ENCODE results near the gene LGALS3BP.
"Not testable (repeated sequence)": the region's sequence is repeated elsewhere in the genome, so short reads cannot be mapped to it uniquely, and the experiment has no call there.

Gene LGALS3BP

DNA sequence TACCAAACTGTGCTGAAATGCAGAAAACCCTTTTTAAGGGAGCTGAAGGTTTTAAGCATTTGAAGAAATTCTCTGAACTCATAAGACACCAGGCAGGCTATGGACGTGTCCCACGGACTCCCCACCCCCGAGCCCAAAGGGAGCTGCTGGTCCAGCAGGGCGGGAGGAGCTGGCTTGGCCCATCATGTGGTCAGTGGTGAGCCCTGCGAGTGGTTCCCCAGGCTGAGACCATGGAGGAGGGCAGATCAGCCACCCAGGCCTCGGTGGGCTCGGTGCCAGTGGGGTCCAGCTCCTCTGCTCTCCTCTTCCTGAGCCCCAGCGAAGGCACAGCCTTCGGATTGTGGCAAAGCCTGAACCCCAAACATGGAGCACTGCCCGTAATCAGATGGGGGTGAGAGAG, 27.0 kb downstream of the LGALS3BP start:
- in situ Hi-C loops (cut with HindIII; ENCODE audit: low pct_ligation_motif_present, low pct_unique_long_range_greater_than_20kb, low sequenced_read_pairs): no loop called here
- no peak for DNase-seq

DNA sequence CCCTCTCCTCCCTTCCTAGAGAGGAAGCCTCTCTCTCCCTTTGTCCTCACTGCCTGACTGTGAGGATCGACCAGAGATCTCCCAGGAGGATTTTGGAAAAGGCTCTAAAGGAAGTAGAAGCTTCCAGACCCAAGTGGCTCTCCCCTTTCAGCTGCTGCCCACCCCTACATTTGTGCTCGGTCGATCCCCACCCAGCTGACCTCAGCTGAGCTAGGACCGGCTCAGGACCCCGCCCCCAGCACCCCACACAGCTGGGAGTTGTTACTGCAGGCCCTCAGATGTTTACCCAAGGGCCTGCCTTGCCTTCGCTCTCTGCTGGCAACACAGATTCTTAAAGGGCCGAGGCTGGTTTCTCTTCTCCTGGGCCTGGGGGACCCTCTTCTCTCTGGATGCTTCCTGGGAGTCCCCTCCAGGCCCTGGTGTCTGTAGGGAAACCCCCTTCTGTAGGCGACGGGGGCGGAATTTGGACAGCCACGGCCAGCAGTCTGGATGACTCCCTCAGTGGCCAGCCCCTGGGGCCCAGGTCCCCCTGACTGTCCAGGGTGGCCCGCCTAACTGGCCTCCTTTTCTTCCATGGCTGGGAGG, 27.7 kb downstream of the LGALS3BP start:
- in situ Hi-C loops (cut with HindIII; ENCODE audit: low pct_ligation_motif_present, low pct_unique_long_range_greater_than_20kb, low sequenced_read_pairs): no loop called here

GRCh38 chr17:78950870-78951269, 28.9 kb downstream of the LGALS3BP start:
- in situ Hi-C loops (cut with HindIII; ENCODE audit: low pct_ligation_motif_present, low pct_unique_long_range_greater_than_20kb, low sequenced_read_pairs): no loop called here
- no peak for DNase-seq

More for the DNA sequence above, 27.7 kb downstream of the LGALS3BP start:
- no peak for DNase-seq

GRCh38 chr17:78947235-78948149, 32.2 kb downstream of the LGALS3BP start:
- no peak for DNase-seq
- in situ Hi-C loops (cut with HindIII; ENCODE audit: low pct_ligation_motif_present, low pct_unique_long_range_greater_than_20kb, low sequenced_read_pairs): no loop called here

DNA sequence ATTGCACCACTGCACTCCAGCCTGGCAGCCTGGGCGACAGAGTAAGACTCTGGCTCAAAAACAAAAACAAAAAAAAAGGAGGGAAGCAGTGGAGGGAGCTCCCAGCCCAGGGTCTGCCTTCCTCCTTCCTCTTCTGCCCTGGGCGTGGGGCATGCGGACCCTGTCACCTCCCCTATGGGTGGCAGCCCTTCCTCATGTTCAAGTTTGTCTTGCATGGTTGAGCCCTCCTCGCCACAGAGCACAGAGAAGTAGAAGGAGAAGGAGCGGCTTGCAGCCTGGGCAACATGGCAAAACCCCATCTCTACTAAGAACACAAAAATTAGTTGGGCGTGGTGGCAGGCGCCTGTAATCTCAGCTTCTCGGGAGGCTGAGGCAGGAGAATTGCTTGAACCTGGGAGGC, 33.1 kb downstream of the LGALS3BP start:
- DNase-seq: no peak
- in situ Hi-C loops (cut with HindIII; ENCODE audit: low pct_ligation_motif_present, low pct_unique_long_range_greater_than_20kb, low sequenced_read_pairs): no loop called here

DNA sequence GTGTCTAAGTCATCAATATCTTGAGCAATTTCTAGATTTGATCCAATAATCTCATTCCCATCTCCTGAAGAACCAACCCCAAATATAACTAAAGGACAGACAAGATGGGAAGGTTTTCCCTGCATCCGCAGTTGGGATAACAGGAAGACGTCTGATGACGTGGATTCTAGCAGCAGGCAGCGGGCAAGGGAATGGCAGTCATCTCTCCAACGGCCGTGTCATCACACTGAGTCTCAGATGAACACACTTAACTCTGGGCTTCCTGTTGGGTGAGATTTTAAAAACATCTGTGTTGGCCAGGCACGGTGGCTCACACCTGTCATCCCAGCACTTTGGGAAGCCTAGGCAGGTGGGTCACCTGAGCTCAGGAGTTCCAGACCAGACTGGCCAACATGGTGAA, 33.6 kb downstream of the LGALS3BP start:
- in situ Hi-C loops (cut with HindIII; ENCODE audit: low pct_ligation_motif_present, low pct_unique_long_range_greater_than_20kb, low sequenced_read_pairs): no loop called here
- no peak for DNase-seq

GRCh38 chr17:78945455-78945854, 34.3 kb downstream of the LGALS3BP start:
- DNase-seq; in situ Hi-C loops (cut with HindIII; ENCODE audit: low pct_ligation_motif_present, low pct_unique_long_range_greater_than_20kb, low sequenced_read_pairs): not testable (repeated sequence)

DNA sequence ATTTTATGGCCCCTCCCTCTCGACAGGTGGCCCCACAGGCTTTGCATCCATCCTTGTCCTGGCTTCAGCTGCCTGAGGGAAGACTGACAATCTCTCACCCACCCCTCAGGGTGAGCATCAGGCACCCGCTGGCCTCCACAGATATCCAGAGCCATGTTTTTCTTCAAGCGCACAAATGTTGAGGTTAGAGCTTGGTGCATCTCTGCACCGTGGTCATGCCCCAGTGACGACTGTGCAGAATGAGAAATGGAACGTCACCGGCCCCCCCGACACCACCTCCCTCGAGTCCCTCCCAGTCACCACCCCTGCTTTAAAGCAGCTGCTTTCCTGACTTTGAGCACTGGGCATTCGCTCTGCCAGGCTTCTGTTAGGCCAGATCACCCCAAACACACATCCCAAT, 34.8 kb downstream of the LGALS3BP start:
- in situ Hi-C loops (cut with HindIII; ENCODE audit: low pct_ligation_motif_present, low pct_unique_long_range_greater_than_20kb, low sequenced_read_pairs): no loop called here
- no peak for DNase-seq

DNA sequence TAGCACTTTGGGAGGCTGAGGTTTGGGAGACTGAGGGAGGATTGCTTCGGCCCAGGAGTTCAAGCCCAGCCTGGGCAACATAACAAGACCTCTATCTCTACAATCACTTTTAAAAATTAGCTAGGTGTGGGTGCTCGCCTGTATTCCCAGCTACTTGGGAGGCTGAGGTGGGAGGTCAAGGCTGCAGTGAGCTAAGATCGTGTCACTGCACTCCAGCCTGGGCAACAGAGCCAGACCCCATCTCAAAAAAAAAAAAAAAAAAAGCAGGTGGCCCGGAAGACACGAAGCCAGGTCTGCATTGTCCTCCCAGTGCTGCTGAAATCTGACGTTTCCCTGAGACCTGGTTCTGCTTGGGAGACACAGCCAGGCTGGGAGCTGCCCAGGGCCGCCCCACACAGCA, 35.7 kb downstream of the LGALS3BP start:
- DNase-seq: no peak
- in situ Hi-C loops (cut with HindIII; ENCODE audit: low pct_ligation_motif_present, low pct_unique_long_range_greater_than_20kb, low sequenced_read_pairs): no loop called here

DNA sequence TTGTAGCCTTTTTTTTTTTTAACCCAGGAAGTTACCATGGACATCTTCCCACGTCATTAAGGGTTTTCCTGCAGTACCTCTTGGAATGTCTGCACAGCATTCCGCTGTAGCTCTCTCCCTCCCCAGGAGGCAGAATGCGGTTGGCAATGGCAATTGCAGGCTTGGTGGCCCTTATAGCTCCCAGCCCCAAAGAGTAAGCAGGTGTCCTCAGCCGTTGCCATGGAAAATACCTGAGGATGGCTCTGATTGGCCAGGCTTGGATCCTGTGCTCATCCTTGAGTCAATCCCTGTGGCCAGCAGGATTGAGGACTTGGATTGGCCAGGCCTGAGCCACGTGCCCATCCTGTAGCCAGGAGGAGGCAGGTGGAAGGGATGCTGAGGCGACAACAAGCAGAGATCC, 39.0 kb downstream of the LGALS3BP start:
- DNase-seq: no peak
- in situ Hi-C loops (cut with HindIII; ENCODE audit: low pct_ligation_motif_present, low pct_unique_long_range_greater_than_20kb, low sequenced_read_pairs): no loop called here

DNA sequence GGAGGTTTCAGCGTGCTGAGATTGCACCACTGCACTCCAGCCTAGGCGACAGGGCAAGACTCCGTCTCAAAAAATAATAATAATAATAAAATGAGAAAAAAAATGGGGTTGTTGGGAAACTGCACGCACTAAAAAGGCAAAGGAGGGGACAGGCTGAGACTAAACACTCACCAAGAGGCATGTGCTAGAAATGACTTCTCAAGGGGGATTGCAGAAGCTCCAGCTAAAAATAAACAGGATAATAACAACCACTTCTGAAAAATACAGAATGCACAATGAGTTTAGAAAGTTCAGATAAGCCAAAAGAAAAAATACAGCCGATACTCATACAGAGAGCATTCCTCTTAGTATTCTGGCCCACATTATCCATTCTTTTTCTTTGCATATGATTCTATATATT, 39.5 kb downstream of the LGALS3BP start:
- DNase-seq: no peak
- in situ Hi-C loops (cut with HindIII; ENCODE audit: low pct_ligation_motif_present, low pct_unique_long_range_greater_than_20kb, low sequenced_read_pairs): no loop called here

- DNase-seq: no peak
- in situ Hi-C loops (cut with HindIII; ENCODE audit: low pct_ligation_motif_present, low pct_unique_long_range_greater_than_20kb, low sequenced_read_pairs): no loop called here
These were observed 40.1 kb downstream of the LGALS3BP start for GRCh38 chr17:78939615-78940014.

DNA sequence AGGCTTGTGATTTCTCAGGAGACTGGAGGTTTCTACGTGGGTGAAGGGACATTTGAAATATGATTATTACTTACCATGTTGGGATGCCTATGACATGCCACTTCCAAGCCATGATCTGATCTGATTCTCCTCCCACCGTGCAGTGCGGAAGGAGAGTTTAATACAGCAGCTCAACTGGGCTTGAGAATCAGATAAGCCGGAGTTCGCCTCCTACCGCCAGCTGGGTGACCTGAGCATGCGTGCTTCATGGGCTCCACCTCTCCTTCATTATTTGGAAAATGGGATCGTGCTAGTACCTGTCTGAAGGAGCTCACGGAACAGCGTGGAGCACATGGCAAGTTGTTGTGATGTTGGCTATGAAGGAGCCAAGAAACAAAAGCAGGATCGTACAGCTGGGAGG, 42.2 kb downstream of the LGALS3BP start:
- in situ Hi-C loops (cut with HindIII; ENCODE audit: low pct_ligation_motif_present, low pct_unique_long_range_greater_than_20kb, low sequenced_read_pairs): no loop called here
- no peak for DNase-seq

DNA sequence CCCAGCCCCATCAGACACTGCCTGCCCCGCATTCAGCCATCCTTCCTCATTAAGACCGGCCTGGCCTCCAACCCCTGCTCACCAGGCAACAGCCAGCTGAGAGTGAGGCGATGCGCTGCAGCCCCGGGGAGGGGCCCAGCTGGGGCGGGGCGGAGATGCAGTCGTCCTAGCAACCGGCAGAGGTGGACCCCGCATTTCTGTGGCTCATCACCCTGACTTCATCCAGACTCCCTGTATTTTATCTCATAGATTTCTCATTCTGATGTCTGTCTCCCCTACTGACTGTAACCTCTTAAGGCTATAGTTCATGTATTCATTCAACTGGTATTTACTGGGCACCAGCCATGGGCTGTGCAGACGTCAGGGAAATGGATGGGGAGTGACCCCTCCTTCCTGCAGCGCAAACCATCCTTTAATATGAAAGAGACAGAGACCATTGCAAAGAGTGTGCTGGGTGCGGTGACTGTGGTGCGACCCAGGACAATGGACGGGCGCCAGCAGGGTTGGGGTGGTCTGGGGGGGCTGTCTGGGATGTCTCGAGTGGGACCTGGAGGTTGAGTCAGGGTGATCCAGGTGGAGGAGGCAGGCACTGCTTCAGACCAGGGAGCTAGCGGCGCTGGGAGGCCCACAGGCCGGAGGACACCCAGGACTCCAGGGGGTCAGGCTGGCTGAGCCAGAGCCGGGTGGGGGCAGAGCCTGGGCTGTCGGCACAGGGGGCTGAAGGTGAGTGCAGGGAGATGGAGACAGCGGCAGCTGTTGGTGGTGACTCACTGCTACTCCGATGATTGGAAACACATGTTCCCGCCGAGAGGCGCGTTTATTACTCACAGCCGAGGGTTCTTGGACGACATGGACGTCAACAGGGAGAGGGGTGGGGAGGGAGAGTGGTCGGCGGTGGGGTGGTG, 44.1 kb downstream of the LGALS3BP start:
- in situ Hi-C loops (cut with HindIII; ENCODE audit: low pct_ligation_motif_present, low pct_unique_long_range_greater_than_20kb, low sequenced_read_pairs): no loop called here
- peak; percentile 67 for DNase-seq

- in situ Hi-C loops (cut with HindIII; ENCODE audit: low pct_ligation_motif_present, low pct_unique_long_range_greater_than_20kb, low sequenced_read_pairs): no loop called here
- DNase-seq: peak; percentile 23
These were observed 44.9 kb downstream of the LGALS3BP start for GRCh38 chr17:78934681-78935418.

GRCh38 chr17:78933959-78934568, 45.7 kb downstream of the LGALS3BP start:
- DNase-seq: peak; percentile 83

GRCh38 chr17:78933025-78933958, 46.4 kb downstream of the LGALS3BP start:
- DNase-seq: peak; percentile 97
- in situ Hi-C loops (cut with HindIII; ENCODE audit: low pct_ligation_motif_present, low pct_unique_long_range_greater_than_20kb, low sequenced_read_pairs): no loop called here

More at GRCh38 chr17:78933959-78934568, 45.7 kb downstream of the LGALS3BP start:
- in situ Hi-C loops (cut with HindIII; ENCODE audit: low pct_ligation_motif_present, low pct_unique_long_range_greater_than_20kb, low sequenced_read_pairs): no loop called here

Measured in ACHN (cell line).